ENCODE measurements around the gene DNAL1.
"Not testable (repeated sequence)": the region's sequence is repeated elsewhere in the genome, so short reads cannot be mapped to it uniquely, and the experiment has no call there.

The DNAL1 gene, protein sequence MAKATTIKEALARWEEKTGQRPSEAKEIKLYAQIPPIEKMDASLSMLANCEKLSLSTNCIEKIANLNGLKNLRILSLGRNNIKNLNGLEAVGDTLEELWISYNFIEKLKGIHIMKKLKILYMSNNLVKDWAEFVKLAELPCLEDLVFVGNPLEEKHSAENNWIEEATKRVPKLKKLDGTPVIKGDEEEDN

DNA sequence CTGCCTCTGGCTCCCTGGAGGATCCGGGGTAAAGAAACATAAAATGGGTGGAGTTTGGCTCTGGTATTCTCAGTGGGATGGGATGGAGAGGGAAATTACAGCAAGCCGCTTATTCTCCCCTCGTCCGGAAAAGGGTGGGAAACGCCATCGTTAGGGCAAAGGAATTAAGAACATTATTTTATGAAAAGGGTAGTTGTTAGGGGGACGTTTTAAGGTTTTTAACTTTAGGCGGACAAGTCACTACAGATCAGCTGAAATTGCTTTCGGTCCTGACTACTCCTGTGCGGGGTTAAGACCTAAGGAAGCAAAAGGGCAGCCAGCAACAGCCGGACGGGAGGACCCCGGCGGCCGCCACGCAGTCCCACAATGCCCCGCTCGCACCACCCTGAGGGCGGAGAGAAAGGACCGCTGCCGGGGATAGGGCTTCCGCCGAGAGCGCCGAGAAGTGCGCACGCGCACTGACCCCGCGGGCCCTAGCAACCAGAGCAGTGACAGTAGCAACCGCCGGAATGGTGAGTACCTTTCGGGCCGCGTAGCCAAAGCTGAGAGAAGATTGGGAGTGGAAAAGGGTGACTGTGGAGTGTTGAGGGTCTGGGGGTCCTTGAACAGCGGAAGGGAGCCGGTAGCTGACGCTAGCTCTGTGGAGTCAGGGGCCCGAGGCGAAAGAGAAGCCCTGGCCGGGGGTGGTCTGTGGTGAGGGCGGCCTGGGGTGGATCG, at the start of gene DNAL1:
Gene DNAL1 (plus strand): TSS at position 456 of the 717 bp plus-strand sequence. CDS start 54 bp downstream, at position 510.
- peak; percentile 93 for DNase-seq

DNA sequence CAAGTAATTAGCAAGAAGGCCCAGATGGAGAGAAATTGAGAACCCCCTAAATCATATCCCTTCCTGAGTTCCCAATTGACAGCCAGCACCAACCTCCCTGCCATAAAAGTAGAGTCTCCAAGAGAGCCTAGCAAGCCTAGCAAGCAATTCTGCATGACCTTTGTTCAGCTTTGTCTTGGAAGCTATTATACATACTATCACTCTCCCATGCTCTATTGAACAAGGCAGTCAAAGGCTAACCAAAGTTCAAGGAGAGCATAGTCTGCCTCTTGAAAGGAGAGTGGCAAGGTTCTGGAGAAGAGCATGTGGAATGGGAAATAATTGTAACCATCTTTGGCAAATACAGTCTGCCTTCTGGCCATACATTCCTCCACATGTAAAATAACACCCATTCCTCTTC, 45.3 kb upstream of the DNAL1 start:
- DNase-seq, result no peak

DNA sequence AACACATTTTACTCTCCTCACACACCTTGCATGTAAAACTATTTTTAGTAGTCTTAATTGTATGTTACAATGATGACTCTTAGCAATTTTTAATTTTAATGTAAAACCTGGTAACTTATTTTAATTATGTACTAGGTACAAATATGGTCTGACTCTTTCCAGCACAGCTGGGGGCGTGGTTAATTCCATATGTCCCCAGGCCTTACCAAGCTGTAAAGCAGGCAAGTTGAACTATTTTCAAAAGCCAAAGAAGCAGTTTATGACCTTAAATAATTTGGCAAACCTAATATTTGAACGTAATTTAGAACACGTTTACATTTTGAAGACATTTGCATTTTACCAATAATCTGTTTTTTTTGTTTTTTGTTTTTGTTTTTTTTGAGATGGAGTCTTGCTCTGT, 41.8 kb upstream of the DNAL1 start:
- no peak for DNase-seq

DNA sequence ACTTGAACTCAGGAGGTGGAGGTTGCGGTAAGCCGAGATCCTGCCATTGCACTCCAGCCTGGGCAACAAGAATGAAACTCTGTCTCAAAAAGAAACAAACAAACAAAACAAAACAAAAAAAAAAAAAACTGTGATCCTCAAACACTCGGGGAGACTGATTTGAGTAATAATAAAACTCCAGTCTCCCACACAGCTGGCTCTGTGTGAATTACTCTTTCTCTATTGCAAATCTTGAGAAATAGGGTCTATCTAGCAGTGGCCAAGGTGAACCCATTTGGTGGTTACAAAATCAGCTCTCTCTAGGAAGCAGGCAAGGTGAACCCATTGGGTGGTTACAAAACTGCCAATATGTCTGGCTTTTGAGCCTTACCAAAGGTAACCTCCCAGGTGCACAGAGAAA, 38.5 kb upstream of the DNAL1 start:
- DNase-seq, result no peak

DNA sequence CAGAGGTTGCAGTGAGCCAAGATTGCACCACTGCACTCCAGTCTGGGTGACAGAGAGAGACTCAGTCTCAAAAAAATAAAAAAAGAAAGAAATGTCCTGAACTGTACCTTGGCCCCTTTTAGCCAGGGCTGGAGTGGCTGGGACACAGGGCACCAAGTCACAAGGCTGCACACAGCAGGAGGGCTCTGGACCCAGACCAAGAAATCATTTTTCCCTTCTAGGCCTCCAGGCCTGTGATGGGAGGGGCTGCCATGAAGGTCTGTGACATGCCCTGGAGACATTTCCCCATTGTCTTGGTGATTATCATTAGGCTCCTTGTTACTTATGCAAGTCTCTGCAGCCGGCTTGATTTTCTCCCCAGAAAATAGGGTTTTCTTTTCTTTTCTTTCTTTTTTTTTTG, 37.5 kb upstream of the DNAL1 start:
- no peak for DNase-seq

DNA sequence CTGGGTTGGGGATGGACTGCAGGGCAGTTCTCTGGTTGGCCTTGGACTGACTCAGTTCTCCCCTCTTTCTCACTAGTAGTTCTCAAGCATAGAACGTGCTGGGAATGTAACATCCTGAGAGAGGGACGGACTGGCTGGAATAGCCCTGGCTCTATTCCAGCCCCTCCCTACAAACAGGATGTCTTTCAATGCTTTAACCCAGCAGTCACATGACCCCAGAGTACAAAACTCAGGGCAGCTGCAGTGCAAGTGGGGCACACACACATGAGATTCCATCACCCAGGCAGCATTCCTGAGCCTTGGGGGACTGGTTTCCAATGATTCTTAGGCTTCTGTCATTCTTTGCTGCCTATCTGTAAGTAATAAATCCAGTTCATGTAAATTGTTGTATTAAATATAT, 34.1 kb upstream of the DNAL1 start:
- DNase-seq, result no peak

DNA sequence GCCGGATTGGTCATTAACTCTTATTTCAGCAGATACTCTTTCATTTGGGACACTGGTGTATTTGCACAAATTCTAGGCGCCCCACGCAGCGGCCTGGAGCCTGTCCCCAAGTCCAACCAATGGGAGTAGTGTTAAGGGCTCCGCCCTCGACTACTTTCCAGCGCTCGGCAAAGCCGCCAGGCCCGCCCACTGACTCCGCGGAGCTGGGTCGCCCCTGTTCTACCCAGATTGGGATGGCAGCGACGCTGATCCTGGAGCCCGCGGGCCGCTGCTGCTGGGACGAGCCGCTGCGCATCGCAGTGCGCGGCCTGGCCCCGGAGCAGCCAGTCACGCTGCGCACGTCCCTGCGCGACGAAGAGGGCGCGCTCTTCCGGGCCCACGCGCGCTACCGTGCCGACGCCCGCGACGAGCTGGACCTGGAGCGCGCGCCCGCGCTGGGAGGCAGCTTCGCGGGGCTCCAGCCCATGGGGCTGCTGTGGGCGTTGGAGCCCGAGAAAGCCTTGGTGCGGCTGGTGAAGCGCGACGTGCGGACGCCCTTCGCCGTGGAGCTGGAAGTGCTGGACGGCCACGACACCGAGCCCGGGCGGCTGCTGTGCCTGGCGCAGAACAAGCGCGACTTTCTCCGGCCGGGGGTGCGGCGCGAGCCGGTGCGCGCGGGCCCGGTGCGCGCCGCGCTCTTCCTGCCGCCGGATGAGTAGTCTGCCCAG, 32.3 kb upstream of the DNAL1 start, which contains the start of gene ACOT6:
Gene ACOT6 (plus strand): TSS at position 179 of the 707 bp plus-strand sequence. CDS start 55 bp downstream, at position 234.
- DNase-seq, result peak; percentile 69

DNA sequence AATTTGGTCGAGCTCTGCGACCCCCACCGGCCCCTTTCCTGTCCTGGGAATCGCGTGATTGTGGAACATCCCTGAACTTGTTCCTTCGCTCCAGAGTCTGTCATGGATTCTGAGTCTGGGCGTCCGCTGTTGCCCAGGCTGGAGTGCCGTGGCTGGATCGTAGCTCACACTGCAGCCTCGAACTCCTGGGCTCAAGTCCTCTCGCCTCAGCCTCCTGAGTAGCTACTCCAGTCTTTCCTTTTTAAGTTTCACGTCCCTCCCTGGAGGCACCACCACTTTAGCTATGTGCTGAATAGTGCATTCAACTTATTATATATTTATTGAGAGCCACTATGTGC, 31.8 kb upstream of the DNAL1 start:
- no peak for DNase-seq

DNA sequence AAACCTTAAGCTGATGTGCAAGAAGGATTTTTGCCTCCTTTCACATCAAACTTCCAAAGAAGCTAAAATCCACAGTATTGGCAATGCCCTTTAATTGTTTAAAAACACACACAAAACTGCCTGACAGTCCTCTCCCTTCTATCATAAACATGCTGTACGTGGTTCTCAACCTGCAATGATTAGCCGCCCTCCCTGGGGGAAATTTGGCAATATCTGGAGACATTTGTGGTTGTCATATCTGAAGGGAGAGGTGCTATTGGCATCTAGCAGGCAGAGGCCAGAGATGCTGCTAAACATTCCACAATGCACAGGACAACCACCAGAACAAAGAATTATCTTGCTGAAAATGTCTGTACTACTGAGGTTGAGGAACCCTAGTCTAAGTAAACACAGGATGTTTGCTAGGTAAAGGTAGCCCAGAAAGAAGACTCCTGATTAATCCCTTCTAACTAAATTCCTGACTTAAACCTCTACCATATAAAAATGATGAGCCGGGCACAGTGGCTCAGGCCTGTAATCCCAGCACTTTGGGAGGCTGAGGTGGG, 31.3 kb upstream of the DNAL1 start:
- DNase-seq, result no peak

DNA sequence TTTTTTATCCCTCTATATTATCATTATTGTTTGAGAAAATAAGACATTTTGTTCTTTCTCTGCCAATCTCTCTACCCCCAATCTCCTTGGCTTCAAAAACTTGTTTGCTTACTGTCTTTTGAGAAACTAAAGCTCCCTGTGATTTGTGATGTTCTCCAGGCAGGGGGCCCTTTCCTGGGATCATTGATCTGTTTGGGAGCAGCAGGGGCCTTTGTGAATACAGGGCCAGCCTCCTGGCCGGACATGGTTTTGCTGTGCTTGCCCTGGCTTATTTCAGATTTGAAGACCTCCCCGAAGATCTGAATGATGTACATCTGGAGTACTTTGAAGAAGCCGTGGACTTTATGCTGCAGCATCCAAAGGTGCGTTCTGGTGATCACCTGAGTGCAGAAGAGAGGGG, 28.0 kb upstream of the DNAL1 start:
- no peak for DNase-seq

DNA sequence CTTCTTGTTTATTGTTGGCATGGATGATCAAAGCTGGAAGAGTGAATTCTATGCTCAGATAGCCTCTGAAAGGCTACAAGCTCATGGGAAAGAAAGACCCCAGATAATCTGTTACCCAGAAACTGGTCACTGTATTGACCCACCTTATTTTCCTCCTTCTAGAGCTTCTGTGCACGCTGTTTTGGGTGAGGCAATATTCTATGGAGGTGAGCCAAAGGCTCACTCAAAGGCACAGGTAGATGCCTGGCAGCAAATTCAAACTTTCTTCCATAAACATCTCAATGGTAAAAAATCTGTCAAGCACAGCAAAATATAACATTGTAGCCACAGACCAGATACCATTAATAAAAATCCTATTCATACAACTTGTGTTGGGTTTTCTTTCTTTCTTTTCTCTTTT, 25.3 kb upstream of the DNAL1 start:
- DNase-seq, result no peak

DNA sequence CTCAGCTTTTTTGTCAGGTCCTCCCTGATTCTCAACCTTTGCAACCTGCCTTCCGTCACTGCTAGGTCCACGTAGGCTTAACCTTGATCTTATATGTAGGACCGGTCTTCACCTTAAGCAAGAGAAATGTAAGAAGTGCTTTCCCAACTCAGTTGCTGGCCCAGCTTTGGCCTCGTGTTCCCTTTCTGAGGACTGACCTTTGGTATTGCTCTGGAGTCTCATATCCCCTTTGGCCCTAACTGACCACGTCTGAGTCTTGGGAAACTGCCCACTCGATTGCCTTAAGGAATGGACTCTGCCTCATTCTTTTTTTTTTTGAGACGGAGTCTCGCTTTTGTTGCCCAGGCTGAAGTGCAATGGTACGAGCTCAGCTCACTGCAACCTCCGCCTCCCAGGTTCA, 24.5 kb upstream of the DNAL1 start:
- no peak for DNase-seq

DNA sequence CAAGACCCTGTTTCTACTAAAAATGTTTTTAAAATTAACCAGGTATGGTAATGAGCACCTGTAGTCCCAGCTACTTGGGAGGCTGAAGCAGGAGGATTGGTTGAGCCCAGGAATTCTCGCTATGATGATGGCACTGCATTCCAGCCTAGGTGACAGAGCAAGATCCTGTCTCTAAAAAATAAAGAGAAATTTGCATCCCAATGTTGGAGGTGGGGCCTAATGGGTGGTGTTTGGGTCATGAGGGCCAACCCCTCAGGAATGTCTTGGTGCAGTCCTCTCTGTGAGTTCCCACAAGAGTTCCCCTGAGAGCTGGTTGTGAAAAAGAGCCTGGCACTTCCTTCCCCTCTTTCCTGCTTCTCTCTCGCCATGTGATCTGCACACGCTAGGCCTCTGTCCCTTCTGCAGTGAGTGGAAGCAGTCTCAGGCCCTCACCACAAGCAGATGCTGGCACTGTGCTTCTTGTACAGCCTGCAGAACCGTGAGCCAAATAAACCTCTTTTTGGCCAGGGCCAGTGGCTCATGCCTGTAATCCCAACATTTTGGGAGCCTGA, 21.2 kb upstream of the DNAL1 start:
- no peak for DNase-seq

DNA sequence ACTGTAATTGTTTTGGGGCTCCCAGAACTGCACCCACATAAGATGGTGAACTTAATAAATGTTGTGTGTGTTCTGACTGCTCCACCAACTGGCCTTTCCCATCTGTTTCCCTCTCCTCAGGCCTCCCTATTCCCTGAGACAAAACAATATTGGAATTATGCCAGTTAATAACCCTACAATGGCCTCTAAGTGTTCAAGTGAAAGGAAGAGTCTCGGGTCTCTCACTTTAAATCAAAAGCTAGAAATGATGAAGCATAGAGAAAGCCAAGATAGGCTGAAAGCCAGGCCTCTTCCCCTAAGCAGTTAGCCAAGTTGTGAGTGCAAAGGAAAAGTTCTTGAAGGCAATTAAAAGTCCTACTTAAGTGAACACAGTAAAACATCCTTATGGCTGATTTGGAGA, 19.1 kb upstream of the DNAL1 start:
- no peak for DNase-seq

DNA sequence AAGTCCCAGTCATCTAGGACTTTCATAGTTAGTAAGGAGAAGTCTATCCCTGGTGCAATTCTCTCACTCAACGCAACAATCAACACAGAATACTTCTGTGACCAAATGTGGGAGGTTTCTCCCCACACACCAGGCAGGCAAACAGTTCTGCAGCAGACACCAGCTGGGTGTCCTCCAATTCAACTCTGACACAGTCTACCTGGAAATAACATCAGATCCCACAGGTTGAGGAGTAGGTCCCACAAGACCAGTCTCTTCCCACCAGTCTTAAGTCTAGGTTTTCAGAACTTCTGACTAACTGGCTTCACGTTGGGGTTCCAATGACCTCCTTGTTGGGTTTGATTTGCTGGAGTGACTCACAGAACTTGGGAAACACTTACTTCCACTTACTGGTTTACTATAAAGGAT, 17.6 kb upstream of the DNAL1 start:
- no peak for DNase-seq

DNA sequence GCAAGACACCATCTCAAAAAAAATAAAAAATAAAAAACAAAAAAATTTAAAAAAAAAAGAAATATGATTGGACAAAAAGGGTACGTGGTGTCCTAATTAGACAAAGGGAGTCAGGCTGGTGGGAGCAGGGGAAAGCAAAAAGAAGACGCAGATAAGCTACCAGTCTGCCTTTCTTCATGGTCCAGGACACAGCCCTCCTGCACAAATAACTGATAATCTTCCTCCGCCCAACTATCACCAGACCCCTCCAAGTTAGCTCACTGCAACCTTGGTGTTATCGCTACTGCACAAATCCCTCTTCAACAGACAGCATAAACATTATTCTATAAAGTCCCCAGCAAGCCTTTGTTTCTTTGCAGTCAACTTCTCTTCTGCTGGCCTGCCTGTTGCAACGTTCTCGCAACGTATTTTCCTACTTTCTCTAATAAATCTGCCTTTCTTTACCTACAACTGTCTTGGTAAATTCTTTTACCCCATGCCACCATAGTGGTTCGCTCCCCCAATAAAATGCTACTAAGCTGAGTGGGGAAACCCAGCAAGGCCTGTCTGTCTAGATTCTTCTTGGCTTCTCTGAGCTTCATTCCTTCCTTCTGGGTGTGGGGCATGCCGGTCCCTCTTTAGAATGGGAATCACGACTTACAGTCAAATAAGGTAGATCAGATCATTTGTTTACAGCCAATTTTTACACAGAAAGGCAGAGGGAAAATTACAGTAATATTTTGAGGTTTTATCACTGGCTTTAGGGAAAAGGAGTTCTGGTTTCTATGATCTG, 14.6 kb upstream of the DNAL1 start:
- DNase-seq, result no peak

DNA sequence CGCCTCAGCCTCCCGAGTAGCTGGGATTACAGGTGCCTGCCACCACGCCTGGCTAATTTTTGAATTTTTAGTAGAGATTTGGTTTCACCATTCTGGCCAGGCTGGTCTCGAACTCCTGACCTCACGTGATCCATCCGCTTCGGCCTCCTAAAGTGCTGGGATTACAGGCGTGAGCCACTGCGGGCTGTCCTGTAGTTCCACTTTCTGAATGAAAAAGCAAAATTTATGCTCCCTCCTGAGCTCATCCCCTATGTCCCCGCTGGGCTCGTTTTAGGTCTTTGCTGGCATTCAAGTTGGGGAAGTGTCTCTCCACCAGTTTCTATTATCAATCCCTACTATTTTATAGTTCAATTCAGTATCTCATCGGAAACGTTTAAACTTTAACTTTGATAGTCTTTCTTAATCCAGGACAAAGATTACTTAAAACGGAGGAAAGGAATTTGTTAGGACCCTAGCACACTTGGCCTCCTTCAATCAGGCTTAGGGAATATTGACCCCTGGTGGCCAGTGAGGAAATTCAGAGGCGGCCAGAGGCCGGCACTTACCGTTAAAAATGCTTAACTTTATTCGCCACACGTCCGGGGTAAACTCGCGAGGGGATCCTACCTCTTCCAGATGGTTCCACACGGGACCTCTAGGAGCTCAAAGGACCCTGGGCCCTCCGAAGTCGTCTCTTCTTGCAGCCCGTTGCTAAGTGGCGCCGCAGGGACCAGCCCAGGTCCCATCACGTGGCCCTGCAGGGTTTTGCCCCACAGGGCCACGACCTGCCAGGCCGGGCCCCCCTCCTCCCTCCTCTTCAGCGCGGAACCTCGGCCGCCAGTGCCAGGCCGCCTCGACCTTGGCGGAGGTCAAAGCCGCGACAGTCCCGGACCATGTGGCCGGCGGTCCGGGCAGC, 11.4 kb upstream of the DNAL1 start:
- peak; percentile 77 for DNase-seq

DNA sequence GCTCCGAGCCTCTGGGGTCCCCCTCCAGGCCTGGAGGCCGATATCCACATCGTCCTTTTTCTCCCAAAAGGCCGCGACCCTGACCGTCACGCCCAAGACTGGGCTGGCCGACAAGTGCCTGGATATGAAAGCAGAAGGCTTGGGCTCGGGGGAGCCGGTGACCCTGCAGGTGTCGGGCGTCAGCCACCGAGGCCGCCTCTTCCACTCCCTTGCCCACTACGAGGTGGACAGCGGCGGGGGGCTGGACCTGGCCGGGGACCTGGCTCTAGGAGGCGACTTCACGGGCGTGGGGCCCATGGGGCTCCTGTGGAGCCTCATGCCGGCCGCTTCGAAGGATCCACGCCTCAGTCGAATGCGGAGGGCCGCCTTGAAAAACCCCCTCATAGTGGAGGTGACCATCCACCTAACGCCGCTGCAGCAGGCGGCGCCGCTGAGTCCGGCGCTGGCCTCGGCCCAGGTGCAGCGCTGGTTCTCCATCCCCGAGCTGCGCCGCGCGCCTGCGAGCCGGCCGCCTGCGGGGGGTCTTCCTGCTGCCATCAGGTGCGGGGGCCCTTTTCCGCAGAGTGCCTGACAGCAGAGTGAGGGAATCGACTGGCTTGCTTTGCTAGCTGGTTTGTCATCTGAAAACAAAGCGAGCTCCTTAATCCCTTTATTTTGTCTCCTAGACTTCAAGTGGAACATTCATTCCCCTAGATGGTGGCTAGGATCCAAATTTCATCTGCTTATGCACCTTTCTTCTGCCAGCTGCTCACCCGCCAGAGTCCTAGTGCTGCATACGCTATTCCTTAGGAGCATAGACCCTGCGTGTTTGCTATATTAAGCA, 10.6 kb upstream of the DNAL1 start:
- no peak for DNase-seq

DNA sequence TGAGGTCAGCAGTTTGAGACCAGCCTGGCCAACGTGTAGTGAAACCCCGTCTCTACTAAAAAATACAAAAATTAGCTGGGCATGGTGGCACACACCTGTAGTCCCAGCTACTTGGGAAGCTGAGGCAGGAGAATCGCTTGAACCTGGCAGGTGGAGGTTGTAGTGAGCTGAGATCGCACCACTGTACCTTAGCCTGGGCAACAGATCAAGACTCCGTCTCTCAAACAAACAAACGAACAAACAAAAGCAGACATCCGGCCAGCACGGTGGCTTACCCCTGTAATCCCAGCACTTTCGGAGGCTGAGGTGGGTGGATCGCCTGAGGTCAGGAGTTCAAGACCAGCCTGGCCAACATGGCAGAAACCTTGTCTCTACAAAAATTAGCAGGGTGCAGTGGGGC, 8.4 kb upstream of the DNAL1 start:
- not testable (repeated sequence) for DNase-seq

DNA sequence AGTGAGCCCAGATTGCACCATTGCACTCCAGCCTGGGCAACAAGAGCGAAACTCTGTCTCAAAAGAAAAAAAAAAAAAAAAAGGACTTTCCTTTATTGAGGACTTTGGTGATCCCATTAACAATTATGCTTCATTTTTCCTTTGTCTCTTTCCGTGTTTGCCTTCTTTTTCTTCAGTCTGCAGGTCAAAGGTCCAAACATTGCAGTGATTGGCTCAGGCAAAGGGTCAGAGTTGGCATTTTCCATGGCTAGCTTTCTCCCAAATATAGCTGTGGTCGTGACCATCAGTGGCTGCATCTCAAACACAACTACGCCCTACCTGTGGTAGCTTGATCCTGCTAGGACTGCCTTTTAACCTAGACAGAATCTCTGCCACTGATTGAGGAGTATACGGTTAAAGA, 7.0 kb upstream of the DNAL1 start:
- no peak for DNase-seq
